Astrocyte (in vitro differentiated cells and primary cell): ENCODE measurements around the gene SMIM27.

Experiments used
- EZH2 ChIP-seq: IDR thresholded peaks from 2 replicates; pipeline ENCODE4 v1.6.1; 2012; ENCODE audit warnings: mild to moderate bottlenecking, low read length, inconsistent platforms; ENCODE audit not compliant: insufficient read depth
- TF ChIP-seq, protein P1 (sequence below): IDR thresholded peaks from 2 replicates; pipeline ENCODE4 v1.5.1; 2011; ENCODE audit warnings: low read depth, mild to moderate bottlenecking, inconsistent platforms, low read length, moderate library complexity; ENCODE audit not compliant: insufficient read depth

- TF ChIP-seq, protein P1, sequence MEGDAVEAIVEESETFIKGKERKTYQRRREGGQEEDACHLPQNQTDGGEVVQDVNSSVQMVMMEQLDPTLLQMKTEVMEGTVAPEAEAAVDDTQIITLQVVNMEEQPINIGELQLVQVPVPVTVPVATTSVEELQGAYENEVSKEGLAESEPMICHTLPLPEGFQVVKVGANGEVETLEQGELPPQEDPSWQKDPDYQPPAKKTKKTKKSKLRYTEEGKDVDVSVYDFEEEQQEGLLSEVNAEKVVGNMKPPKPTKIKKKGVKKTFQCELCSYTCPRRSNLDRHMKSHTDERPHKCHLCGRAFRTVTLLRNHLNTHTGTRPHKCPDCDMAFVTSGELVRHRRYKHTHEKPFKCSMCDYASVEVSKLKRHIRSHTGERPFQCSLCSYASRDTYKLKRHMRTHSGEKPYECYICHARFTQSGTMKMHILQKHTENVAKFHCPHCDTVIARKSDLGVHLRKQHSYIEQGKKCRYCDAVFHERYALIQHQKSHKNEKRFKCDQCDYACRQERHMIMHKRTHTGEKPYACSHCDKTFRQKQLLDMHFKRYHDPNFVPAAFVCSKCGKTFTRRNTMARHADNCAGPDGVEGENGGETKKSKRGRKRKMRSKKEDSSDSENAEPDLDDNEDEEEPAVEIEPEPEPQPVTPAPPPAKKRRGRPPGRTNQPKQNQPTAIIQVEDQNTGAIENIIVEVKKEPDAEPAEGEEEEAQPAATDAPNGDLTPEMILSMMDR, result no peak
- no peak for TF ChIP-seq EZH2
Measured at GRCh38 chr9:32543047-32543446, 9.1 kb upstream of the SMIM27 start.
